Activated B cell treated with CpG ODN at 0.5 μM for 24 hours (primary cell): ENCODE measurements around the gene ENTHD1. TPM values are rescaled to one million over a fixed set of nuclear protein-coding genes. Genes with fewer than 3 reads are reported as not detected.

Source experiments
- ATAC-seq: fragments of 200-7000 bp; cut with Tn5 transposase; one replicate; pipeline ENCODE4 v1.10.0; 2021; ENCODE audit warnings: low read depth, mild to moderate bottlenecking, moderate library complexity
- CTCF ChIA-PET: fragments of 350-600 bp; sonication (Branson Sonifier 250); formaldehyde crosslinking; loops from one replicate; lab custom pipeline; 2021; ENCODE audit warnings: antibody characterized with exemption; lab: Charles Lee
- POLR2A ChIA-PET: fragments of 350-600 bp; sonication (Branson Sonifier 250); formaldehyde crosslinking; loops from one replicate; lab custom pipeline; 2021; ENCODE audit warnings: antibody characterized with exemption; lab: Charles Lee
- DNase-seq: peaks from one replicate; pipeline ENCODE4 v3.0.0; 2022
- H3K27ac Mint-ChIP-seq: one replicate; pipeline ENCODE4 v1.8.0; 2020; ENCODE audit warnings: mixed read lengths
- H3K27me3 Mint-ChIP-seq: one replicate; pipeline ENCODE4 v1.8.0; 2021; ENCODE audit warnings: mixed read lengths
- H3K36me3 Mint-ChIP-seq: one replicate; pipeline ENCODE4 v1.8.0; 2021; ENCODE audit warnings: low read depth, mixed read lengths
- H3K4me1 Mint-ChIP-seq: one replicate; pipeline ENCODE4 v1.8.0; 2021; ENCODE audit warnings: mixed read lengths
- H3K4me3 Mint-ChIP-seq: one replicate; pipeline ENCODE4 v1.8.0; 2020; ENCODE audit warnings: mild to moderate bottlenecking, mixed read lengths
- H3K9me3 Mint-ChIP-seq: one replicate; pipeline ENCODE4 v1.8.0; 2020; ENCODE audit warnings: mixed read lengths
- CTCF ChIP-seq: fragments of 200-600 bp; IDR thresholded peaks from one replicate; pipeline ENCODE4 v1.8.0; 2022; ENCODE audit warnings: antibody characterized with exemption, mild to moderate bottlenecking
- intact Hi-C: fragments of 100-400 bp; cut with micrococcal nuclease; formaldehyde crosslinking; loops from one replicate; pipeline ENCODE4 v1.15.1; 2024
- total RNA-seq: library from RNA; stranded (reverse); gene quantifications from 2 replicates; pipeline ENCODE4 v1.2.3, GENCODE V29; 2022

The ENTHD1 gene
- total RNA-seq, 1 donor from 2014 or later: not detected

- peaks cover 9% of the 10 kb centered on the region for H3K9me3 Mint-ChIP-seq
- ChIA-PET CTCF (no interaction called here), POLR2A (interaction anchor here (0.7 to 1.0 kb wide), 3 partner anchors 15 to 38 kb away, joined by 3 to 4 read pairs (median 3); no protein-coding TSS in a partner anchor)
- intact Hi-C loops: no loop called here
- peak overlapping the region; percentile 44 for H3K4me3 Mint-ChIP-seq
- no peak for DNase-seq
- no peak for TF ChIP-seq CTCF
- no peaks in the 10 kb centered on the region for H3K36me3 Mint-ChIP-seq
- no peak for ATAC-seq
- H3K27me3 Mint-ChIP-seq: no peaks in the 10 kb centered on the region
- peak overlapping the region; percentile 56 for H3K27ac Mint-ChIP-seq
- peaks cover 40% of the 10 kb centered on the region for H3K4me1 Mint-ChIP-seq
These were observed 24.8 kb downstream of the ENTHD1 start for GRCh38 chr22:39868741-39869140.

- CTCF ChIA-PET: no interaction called here
- Mint-ChIP-seq H3K9me3 (no peaks in the 10 kb centered on the region), H3K36me3 (no peaks in the 10 kb centered on the region), H3K4me1 (peaks cover 29% of the 10 kb centered on the region), H3K27me3 (no peaks in the 10 kb centered on the region), H3K4me3 (peak overlapping the region; percentile 42), H3K27ac (peak overlapping the region; percentile 48)
- intact Hi-C loops: loop anchor here (5.0 kb wide), 1 partner anchor 37 kb away; no protein-coding TSS in a partner anchor
- POLR2A ChIA-PET: no interaction called here
- TF ChIP-seq CTCF: no peak
- ATAC-seq (peak; percentile 65), DNase-seq (no peak)
These were observed 33.5 kb downstream of the ENTHD1 start for GRCh38 chr22:39859903-39860588.

- Mint-ChIP-seq H3K4me1 (peaks cover 58% of the 10 kb centered on the region), H3K27me3 (no peaks in the 10 kb centered on the region), H3K4me3 (no peak overlapping the region), H3K27ac (no peak overlapping the region), H3K9me3 (no peaks in the 10 kb centered on the region), H3K36me3 (no peaks in the 10 kb centered on the region)
- ATAC-seq: no peak
- no peak for TF ChIP-seq CTCF
- DNase-seq: no peak
- ChIA-PET POLR2A (no interaction called here), CTCF (no interaction called here)
- intact Hi-C loops: no loop called here
These were observed 37.0 kb downstream of the ENTHD1 start for GRCh38 chr22:39856588-39856987.

- no peaks in the 10 kb centered on the region for H3K9me3 Mint-ChIP-seq
- DNase-seq: no peak
- no peak overlapping the region for H3K4me3 Mint-ChIP-seq
- ATAC-seq: peak; percentile 76
- ChIA-PET POLR2A (interaction anchor here (0.7 to 1.3 kb wide), 5 partner anchors 20 to 1585 kb away, joined by 3 to 5 read pairs (median 4); no protein-coding TSS in a partner anchor), CTCF (no interaction called here)
- H3K4me1 Mint-ChIP-seq: peaks cover 48% of the 10 kb centered on the region
- TF ChIP-seq CTCF: no peak
- intact Hi-C loops: no loop called here
- H3K27me3 Mint-ChIP-seq: no peaks in the 10 kb centered on the region
- no peaks in the 10 kb centered on the region for H3K36me3 Mint-ChIP-seq
- peak overlapping the region; percentile 30 for H3K27ac Mint-ChIP-seq
These were observed 40.8 kb downstream of the ENTHD1 start for GRCh38 chr22:39852799-39853198.

GRCh38 chr22:39851606-39852315, 41.8 kb downstream of the ENTHD1 start:
- DNase-seq: no peak
- no peak for ATAC-seq
- intact Hi-C loops: no loop called here
- H3K4me1 Mint-ChIP-seq: peaks cover 48% of the 10 kb centered on the region
- H3K4me3 Mint-ChIP-seq: no peak overlapping the region
- no peak overlapping the region for H3K27ac Mint-ChIP-seq
- POLR2A ChIA-PET: interaction anchor here (0.6 to 1.3 kb wide), 4 partner anchors 12 to 46 kb away, joined by 3 to 4 read pairs (median 4); no protein-coding TSS in a partner anchor
- H3K9me3 Mint-ChIP-seq: no peaks in the 10 kb centered on the region
- CTCF ChIA-PET: interaction anchor here (0.8 kb wide), 1 partner anchor 58 kb away, joined by 3 read pairs; no protein-coding TSS in a partner anchor
- no peaks in the 10 kb centered on the region for H3K27me3 Mint-ChIP-seq
- TF ChIP-seq CTCF: no peak
- no peaks in the 10 kb centered on the region for H3K36me3 Mint-ChIP-seq
